CD1c-positive myeloid dendritic cell (primary cell): ENCODE data around the gene AIPL1.
A peak's percentile ranks its signal among the peaks of the same experiment; 100 is the strongest.

ENCODE experiments used
- DNase-seq: peaks from one replicate; pipeline ENCODE4 v3.0.0-alpha.2; 2016; ENCODE audit errors: extremely low spot score

AIPL1 gene

DNA sequence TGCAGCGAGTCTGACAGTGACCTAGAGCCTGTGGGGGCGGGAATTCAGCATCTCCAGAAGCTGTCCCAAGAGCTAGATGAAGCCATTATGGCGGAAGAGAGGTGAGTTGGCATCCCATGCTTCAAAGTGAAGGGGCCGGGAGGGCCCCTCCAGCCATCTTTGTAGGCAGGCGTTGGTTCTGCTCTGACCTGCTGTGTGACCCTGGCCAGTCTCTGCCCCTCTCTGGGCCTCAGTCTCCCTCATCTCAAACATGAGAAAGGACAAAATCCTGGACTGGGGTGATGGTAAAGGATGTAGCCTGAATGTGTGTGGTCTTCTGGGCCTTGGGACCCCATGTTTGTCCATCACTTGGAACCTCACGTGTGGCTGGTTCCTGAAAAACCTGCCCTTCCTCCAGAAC is 14.4 kb upstream of the AIPL1 start:
- DNase-seq = no peak

DNA sequence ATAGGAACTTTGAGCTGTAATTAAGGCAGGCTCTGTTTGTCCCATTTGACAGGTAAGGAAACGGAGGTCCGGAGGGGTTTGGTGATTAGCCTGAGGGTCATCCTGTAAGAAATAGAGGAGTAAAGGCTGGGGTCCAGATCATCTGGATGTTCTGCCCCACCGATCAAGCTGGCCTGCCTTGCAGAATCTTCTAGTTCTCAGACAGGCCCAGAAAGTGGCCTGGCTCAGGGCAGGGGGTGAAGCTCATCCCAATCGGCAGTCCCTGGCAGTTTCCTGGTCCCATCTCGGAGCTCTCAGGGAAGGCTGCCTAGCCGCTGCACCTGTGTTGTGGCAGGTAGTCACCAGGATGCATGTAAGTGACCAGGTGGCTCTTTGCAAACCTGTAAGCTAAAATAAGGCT is 13.6 kb upstream of the AIPL1 start:
- no peak for DNase-seq

DNA sequence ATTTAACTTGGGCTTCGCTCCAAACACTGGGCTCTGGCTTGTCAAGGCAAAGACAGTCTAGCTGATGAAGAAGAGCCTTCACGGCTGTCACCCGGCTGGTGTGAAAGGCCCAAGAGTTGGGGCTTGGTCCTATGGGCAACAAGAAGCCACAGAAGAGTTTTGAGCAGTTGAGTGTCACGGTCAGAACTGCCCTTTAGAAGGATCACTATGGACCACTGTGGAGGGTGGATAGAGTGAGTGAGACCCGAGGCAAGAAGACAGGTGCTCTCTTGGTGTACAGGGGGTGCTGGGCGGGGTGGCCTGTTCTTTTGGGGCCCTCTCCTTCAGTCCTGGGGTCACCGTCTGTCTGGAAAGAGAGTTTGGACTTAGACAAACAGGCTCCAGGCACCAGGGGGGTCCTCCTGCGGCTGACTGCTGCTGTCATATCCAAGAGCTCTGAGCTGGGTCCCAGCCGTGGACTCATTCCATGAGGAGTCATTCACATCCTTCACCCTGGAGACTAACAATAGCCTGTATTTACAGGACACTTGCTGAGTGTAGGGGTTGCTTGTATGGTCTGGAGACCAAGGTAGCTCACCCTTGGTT is 11.7 kb upstream of the AIPL1 start:
- no peak for DNase-seq

DNA sequence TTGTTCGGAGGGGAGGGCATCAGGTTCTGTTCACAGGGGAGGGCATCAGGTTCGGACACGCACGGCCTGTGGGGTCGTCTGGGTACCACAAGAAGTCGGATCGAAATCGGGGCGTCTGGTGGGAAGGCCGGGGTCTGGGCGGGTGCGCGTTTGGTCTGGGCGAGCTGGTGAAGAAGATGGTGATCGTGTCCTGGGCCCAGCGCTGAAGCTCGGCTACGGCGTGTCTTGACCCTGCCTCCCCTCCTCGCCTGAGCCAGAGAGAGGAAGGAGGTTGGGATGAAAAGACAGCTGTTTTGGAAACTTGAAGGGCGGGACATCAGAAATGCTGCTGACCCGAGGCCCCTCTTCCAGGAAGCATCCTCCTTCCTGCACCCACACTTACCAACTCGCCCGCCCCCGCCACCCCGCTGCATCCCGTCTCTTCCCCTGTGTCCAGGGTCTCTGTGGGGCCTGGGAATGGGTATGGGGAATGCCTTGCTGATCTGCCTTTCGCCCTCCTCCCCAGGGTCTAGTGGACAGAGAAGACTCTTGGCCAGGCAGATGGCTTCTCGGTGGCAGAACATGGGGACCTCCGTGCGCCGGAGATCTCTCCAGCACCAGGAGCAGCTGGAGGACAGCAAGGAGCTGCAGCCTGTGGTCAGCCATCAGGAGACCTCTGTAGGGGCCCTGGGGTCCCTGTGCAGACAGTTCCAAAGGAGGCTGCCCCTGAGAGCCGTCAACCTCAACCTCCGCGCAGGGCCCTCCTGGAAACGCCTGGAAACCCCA is 9.8 kb upstream of the AIPL1 start:
- DNase-seq = no peak

DNA sequence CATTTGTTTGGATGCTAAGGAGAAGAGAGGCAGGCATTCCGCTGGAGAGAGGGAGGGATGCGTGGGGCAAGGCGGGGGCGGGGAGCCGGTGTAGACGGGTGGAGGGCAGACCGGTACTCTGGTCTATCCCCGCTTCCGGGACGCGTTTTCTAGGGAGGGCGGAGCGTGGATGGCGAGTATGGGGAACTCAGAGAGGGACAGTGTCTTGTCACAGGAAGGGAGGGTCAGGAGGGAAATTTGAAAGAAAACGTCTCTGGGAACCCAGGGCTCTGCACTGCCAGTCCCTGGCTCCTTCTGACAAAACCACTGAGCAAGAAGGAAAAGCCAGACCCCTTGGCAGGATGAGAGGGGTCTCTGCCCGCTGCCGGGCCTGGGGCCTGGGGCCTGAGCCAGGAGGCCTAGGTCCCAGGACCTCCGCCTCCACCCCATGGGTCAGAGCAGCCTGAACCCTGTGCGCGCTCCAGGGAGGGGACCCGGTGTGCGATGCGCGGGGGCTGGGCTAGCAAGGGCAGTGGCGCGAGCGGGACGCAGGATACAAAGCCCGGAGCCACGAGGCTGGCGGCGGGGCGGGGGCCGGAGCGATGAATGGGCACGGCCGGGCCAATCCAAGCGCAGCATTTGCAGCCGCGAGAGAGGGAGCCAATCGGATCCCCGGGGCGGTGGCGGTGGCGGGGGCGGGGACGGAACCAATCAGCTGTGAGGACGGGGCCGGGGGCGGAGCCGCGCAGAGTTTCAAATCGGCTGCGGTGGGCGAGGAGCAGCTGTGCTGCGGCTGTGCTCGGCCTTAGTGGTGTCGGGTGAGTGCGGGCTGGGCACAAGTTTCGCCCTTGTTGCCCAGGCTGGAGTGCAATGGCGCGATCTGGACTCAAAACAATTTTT is 9.0 kb upstream of the AIPL1 start, which contains the start of gene PIMREG:
Gene PIMREG, plus strand, starts transcription at position 764 of the 879 bp plus-strand sequence. CDS start 656 bp downstream, outside the sequence.
- peak; percentile 96 for DNase-seq

DNA sequence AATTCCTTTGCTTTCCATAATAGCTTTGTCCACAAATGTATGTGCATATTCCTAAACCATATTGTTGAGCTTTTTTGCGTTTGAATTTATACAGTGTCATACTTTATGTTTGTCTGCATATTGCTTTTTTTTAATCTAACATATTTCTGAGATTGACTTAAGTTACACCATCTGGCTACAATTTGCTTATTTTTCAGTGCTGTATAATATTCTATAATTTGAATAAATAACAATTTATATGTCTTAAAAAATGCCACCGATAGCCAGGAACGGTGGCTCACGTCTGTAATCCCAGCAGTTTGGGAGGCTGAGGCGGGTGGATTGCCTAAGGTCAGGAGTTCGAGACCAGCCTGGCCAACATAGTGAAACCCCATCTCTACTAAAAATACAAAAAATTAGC is 7.9 kb upstream of the AIPL1 start:
- DNase-seq = no peak

DNA sequence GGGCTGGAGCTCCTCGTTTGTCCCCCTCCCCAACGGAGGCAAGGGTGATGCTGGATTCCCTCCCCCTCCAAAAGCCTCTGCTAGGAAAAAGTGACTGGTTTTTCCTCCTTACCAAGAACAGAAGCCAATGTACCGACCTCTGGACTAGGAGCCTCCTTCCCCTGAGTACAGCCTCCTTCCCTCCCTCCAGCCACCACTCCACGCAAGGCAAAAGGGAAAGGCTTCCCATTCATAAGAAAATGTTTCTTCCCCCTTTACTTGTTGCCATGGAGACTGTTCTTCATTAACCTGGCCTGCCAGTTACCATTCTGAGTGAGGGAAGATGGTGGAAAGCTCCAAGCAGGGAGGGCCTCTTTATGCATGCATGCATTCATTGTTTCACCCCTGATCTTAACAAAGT is 5.0 kb upstream of the AIPL1 start:
- DNase-seq = no peak

DNA sequence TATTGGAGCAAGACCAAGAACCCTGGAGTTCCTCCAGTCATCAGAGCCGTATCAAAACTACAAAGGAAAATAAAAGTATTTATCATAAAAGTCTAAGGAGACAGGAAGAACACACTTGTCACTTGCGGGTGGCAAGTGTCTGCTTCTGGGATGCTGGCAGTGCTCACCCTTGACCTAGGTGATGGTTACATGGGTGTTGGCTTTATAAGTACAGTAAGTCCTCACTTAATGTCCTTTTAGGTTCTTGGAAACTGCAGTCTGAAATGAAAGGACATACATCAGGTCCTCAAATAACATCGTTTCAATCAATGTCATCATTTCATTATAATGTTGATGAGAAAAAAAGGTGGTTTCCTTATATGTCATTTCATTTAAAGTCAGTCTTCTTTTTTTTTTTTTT is 3.0 kb upstream of the AIPL1 start:
- DNase-seq = no peak

DNA sequence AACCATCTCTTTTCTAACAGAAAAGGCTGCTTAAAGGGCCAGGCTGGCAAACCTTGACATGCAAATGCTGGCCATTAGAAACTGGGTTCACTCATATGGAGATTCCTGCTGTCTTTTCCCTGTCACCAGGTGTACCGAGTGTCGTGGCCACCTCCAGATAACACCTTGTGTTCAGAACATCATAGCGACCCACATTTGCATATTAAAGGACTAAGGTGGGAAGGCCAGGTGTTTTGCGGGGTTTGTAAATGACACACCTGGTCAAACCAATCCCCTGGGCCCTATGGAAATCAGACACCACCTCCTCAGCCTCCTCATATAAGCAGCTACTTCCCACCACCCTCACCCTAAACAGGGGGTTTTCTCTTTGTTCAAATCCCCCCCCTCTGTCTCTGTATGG is 2.5 kb upstream of the AIPL1 start:
- DNase-seq = no peak

DNA sequence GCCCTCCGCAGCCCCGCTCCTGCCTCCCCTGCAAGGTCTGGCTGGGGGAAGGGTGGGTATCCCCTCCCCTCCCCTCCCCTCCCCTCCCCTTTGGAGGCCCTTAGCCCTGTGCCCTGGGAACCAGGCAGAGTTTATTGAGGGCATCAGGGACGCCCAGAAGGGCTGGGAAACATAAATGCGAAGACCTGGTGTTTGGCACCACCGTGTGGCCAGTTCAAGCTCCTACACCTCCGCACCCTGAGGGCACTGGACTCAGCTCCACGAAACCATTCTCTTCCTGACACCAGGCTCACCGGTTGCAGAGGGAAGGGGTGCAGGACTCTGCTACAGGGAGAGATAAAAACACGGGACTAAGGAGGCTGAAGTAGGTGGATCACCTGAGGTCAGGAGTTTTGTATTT is 1.0 kb upstream of the AIPL1 start:
- peak; percentile 75 for DNase-seq

DNA sequence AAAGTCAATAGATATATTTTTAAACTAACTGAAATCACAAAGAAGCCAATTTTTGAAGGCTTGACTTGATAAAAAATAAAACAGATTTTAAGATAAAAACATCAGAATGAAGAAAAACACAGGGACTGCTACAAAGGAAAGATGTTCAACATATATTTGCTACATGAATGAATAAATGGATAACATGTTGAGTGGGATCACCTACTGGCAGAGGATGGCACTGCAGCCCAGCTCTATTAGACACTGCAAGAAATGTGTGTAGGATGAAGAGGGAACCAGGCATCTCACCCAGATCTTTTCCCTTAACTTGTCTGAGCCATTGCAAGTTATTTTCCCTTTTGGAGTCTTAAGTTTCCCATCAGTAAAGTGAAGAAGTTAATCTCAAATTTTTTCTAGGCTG is 4.2 kb downstream of the AIPL1 start:
- DNase-seq = no peak

DNA sequence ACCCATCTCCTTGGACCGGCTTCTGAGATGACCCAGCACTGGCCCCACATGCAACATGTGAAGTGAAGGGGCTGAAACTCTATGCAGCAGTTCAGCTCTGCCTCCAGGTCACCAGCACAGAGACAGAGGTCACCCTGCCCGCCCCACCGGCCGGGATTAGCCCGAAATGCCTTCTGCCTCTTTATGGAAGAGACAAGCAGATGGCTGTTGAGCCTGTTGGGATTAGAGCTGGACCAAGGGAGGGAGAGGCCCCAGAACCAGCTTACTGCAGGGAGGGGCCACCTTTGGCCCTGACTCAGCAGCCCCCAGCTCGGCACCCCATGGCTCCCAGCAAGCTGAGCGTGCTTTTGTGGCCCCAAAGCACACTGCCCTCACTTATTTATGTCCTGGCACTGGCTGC is 5.7 kb downstream of the AIPL1 start:
- DNase-seq = no peak

DNA sequence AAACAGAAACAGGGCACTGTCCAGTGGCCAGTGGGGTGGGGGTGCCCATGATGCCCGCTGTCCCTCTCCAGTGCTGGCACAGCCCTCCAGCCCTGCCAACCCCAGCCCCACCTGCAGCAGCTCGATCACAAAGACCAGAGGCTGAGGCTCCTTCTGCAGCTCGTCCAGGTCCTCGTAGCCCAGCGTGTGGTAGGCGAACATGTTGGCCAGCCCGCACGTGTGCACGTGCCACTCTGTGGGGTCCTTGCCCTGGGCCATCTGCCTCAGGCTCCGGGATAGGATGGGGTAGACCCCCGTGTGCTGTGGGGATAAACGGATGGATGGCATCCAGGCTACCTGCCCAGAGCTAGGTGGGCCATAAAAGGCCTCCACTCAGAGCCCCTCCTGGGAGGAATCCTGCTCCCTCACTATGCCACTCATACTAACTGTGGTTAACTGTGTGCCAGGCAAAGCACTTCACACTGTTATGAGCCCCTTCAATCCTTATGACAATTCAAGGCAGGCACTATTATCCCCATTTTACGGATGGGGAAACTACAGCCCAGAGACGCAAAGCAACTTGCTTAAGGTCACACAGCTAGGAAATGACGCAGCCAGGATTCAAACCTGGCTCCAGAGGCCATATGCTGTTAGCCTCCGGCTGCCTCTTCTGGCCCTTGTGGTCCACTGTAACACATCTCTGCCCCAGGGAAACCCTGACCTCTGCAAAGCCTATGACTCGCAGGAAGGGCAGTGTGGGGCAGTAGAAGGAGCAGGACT is 6.5 kb downstream of the AIPL1 start:
- DNase-seq = no peak

DNA sequence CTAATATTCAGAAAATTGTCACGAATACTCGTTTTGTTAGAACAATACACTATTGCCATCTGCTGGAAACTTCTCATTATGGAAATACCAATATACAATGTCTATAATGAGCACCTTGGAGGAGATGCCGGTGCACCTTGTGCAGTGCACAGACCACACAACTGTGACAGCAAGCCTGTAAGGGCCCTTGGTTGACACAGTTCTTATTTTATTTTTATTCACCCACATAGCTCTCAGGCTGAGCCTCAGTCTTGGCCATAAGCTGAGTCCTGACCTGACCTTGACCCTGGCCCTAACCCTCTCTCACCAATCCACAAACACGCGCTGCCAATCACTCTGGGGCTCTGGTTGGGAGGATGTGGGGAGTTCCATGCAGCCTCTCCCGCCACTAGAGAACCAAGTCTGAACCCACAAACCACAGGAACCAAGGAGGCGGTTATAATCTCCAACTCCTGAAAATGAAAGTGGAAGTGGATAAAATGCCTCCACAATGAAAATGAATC is 7.6 kb downstream of the AIPL1 start:
- peak; percentile 75 for DNase-seq

DNA sequence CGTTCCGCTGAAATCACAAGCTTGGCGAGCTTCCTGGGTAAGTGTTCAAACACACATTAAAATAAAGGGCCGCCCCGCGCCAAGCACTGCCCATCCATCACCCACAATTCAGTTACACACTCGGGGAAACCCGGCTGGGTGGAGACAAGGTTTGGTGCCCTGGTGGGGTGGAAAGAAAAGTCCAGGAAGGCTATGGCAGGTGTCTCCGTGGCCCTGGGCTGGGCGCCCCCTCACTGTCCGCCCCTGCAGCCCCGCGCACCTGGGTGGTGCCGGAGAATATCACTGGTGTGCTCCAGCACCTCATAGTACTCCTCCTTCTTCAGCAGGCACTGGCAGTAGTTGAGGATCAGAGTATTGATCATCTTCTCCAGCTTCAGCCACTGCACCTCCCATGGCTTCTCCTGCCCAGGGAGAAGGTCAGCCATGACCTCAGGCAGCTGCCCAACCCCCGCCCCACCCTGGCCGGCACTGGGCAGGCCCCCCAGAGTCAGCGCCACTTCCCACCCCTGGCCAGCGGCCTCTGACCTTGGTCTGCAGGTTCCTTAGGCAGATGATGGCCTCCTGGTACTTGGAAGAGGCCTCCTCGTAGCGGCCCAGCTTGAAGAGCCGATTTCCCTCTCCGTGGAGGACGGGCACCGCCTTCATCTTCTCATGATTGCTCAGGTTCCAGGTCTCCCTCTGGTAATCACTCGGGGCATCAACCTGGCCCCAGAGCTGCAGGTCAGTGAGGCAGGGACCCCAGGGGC is 8.4 kb downstream of the AIPL1 start:
- DNase-seq = no peak

DNA sequence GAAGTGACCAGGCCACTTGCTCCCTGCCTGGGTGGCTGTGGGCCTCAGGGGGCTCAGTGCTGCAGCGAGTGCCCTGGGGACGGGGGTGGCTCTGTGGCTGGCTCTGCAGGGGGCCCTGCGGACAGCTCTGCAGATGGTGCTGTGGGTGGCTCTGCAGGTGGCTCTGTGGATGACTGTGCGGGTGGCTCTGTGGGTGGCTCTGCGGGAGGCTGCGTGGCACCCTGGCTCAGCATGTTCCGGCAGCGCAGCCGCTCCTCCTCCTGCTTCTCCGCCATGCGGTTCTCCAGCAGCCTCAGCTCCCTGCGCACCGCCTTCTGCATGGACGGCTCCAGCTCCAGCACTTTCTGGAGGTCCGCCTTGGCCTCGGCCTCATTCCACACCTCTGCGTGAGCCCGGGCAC is 9.5 kb downstream of the AIPL1 start:
- no peak for DNase-seq

DNA sequence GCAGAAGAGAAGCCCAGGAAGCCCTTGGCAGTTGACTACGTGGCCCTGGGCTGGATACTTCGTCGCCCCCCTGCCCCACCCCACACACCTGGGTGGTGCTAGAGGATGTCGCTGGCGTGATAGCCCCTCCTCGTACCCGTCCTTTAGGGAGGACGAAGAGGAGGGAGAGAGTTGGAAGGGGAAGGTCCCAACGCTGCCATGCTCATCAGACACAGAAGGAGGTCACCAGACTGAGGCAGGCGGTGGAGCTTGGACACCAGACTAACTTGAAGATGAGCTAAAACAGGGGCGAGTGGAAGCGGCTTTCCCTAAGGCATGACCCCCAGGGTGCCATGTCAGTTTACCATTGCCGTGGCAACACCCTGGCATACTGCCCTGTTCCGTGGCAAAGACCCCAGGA is 11.0 kb downstream of the AIPL1 start:
- DNase-seq = no peak

DNA sequence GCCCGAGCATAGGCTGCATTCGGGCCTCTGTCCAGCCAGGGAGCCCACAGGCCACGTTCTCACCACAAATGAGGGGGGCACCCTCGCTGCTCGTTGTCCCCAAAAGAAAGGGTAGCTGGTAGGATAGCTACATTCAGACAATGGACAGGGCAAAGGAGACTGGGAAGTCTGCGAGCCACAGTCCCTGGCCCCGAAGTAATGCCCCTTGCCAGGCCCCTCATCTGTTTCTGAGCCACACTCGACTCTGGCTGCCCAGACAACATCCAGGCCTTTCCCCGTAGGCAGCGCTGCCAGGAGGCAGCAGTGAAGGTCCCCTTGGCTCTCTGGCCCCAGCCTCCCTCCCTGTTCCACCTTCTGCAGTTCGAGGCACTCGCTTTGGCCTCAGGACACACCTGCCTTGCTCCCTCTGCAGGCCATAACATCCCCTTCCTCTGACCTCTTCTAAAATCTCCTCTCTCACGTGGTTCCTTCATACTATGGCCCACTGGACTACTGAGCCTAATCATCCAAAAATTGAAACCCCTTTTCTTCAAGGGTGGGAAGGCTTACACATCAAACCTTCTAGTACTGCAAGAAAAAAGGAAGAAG is 12.2 kb downstream of the AIPL1 start:
- no peak for DNase-seq

DNA sequence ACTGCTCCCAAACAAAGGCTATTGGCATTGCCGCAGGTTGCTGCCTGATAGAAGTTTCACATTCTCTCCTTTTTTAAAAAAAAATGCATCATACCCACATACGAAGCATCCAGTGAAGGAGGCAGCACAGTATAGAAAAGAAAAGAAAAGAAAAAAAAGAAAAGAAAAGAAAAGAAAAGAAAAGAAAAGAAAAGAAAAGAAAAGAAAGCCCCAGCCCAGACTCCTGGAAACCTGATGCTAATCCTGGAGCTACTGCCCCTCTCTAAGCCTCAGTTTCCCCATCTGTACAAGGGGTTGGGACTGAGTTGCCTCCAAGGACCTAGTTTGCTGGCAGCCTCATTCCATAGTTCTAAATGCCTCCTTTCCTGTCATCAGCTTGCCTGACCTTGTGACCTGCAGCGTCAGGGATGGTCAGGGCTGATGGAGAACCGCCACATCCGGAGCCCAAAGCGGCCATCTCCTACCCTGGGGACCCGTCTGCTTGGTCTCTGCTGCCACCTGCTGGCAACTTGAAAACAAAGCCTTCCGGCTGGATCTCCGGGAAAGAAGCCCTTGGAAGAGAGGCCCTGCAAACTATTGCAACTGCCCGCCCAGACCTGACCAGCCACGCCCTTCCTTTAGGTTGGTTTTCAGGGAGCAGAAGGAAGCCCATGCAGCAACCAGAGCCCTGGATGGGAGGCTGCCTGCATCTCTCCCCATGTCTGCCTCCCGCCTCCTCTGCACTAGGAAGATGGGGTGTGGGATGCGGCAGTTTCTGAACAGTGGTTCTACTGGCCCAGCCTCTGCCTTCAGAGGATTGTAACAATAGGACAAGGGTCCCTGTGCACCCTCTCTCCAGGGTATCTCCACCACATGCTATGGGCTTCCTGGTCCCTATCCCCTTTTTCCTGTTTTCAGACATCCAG is 13.0 kb downstream of the AIPL1 start:
- DNase-seq = peak; percentile 86
